ENCODE data around the gene DNAJC22. TPM values are rescaled to one million over a fixed set of nuclear protein-coding genes. Genes with fewer than 3 reads are reported as not detected.

DNAJC22 gene
- total RNA-seq, 6 experiments from 2014 or later = 36.5 to 49.1 (median 43.7) TPM

- no peaks in the 10 kb centered on the region for H3K36me3 ChIP-seq
- DNase-seq (no peak), ATAC-seq (no peak)
- no peak for TF ChIP-seq POLR2A (IDR thresholded peaks at IDR 0.05)
- TF ChIP-seq CTCF (IDR thresholded peaks at IDR 0.05) = no peak
- no peaks in the 10 kb centered on the region for H3K9me3 ChIP-seq
- H3K27ac ChIP-seq = no peak overlapping the region
- intact Hi-C loops (cut with DNase I) = no loop called here
- H3K4me3 ChIP-seq = no peak overlapping the region
- no peaks in the 10 kb centered on the region for H3K27me3 ChIP-seq
- H3K4me1 ChIP-seq = peaks cover 0 to 1% (median 0%) of the 10 kb centered on the region in 4 donors
Measured at GRCh38 chr12:49327368-49327767, 19.3 kb upstream of the DNAJC22 start.

- 92% methylated on average over 2 of the region's 2 CpGs for WGBS (ENCODE audit: insufficient coverage, low coverage, low lambda C conversion rate, missing lambda C conversion rate)
- no peak for DNase-seq
Measured at GRCh38 chr12:49327887-49328286, 18.8 kb upstream of the DNAJC22 start.

GRCh38 chr12:49328816-49329215, 17.9 kb upstream of the DNAJC22 start:
- Histone ChIP-seq H3K4me1 (no peaks in the 10 kb centered on the region), H3K27me3 (peaks cover 0 to 4% of the 10 kb centered on the region in 2 donors), H3K4me3 (no peak overlapping the region), H3K27ac (no peak overlapping the region), H3K36me3 (no peaks in the 10 kb centered on the region), H3K9me3 (no peaks in the 10 kb centered on the region)
- intact Hi-C loops (cut with DNase I) = no loop called here
- WGBS (ENCODE audit: insufficient coverage, low coverage, low lambda C conversion rate, missing lambda C conversion rate) = 100% methylated on average over 3 of the region's 12 CpGs
- no peak for DNase-seq
- ATAC-seq = no peak
- TF ChIP-seq CTCF (IDR thresholded peaks at IDR 0.05) (no peak), POLR2A (IDR thresholded peaks at IDR 0.05) (no peak)

More at GRCh38 chr12:49327887-49328286, 18.8 kb upstream of the DNAJC22 start:
- Histone ChIP-seq H3K9me3 (no peaks in the 10 kb centered on the region), H3K4me3 (no peak overlapping the region), H3K27me3 (no peaks in the 10 kb centered on the region), H3K27ac (no peak overlapping the region), H3K4me1 (no peaks in the 10 kb centered on the region), H3K36me3 (no peaks in the 10 kb centered on the region)
- ATAC-seq = no peak
- intact Hi-C loops (cut with DNase I) = no loop called here
- TF ChIP-seq CTCF (IDR thresholded peaks at IDR 0.05) (no peak), POLR2A (IDR thresholded peaks at IDR 0.05) (no peak)

- no peak overlapping the region for H3K4me3 ChIP-seq
- ATAC-seq (no peak), DNase-seq (no peak)
- intact Hi-C loops (cut with DNase I) = loop anchor here in 1 of 2 donors (10.0 kb wide), 1 partner anchor 185 kb away; no protein-coding TSS in a partner anchor
- no peaks in the 10 kb centered on the region for H3K9me3 ChIP-seq
- TF ChIP-seq CTCF (IDR thresholded peaks at IDR 0.05) (no peak), POLR2A (IDR thresholded peaks at IDR 0.05) (no peak)
- H3K36me3 ChIP-seq = no peaks in the 10 kb centered on the region
- peaks cover 0 to 10% of the 10 kb centered on the region in 2 donors for H3K27me3 ChIP-seq
- no peaks in the 10 kb centered on the region for H3K4me1 ChIP-seq
- WGBS (ENCODE audit: insufficient coverage, low coverage, low lambda C conversion rate, missing lambda C conversion rate) = no CpG with 5 or more reads among the region's 7 CpGs
- no peak overlapping the region for H3K27ac ChIP-seq
Measured at GRCh38 chr12:49330032-49330619, 16.6 kb upstream of the DNAJC22 start.

Measured in right lobe of liver (tissue), 6 donors.